HEK293 (cell line): ENCODE data around the gene AXDND1.
"Not testable (repeated sequence)": the region's sequence is repeated elsewhere in the genome, so short reads cannot be mapped to it uniquely, and the experiment has no call there.

Source experiments
- CTCF ChIA-PET: fragments of 350-600 bp; formaldehyde crosslinking; extraction: SDS; loops from one replicate; lab custom pipeline; 2021; ENCODE audit warnings: antibody characterized with exemption; lab: Yijun Ruan, JAX
- POLR2A ChIA-PET: fragments of 300-600 bp; formaldehyde crosslinking; extraction: SDS; loops from one replicate; lab custom pipeline; 2020; ENCODE audit warnings: antibody characterized with exemption, inconsistent platforms; lab: Yijun Ruan, JAX
- H3K27ac ChIP-seq: fragments of 200-500 bp; sonication (Bioruptor generic); 2 replicates; pipeline ENCODE4 v1.5.1; 2014; ENCODE audit warnings: low read depth, low read length, control low read depth, inconsistent platforms; ENCODE audit errors: extremely low read depth
- H3K36me3 ChIP-seq, 2 experiments: fragments of 200-500 bp in 1 of 2; sonication (Bioruptor generic) in 1 of 2; 1 replicate in 1 of 2; 2 replicates in 1 of 2; pipeline ENCODE4 v1.5.1; 2014 to 2017; ENCODE audit warnings: inconsistent platforms in 2 of 2, low read length in 2 of 2; ENCODE audit not compliant: control insufficient read depth in 2 of 2, insufficient read depth in 1 of 2
- H3K4me1 ChIP-seq: fragments of 200-500 bp; sonication (Bioruptor generic); 2 replicates; pipeline ENCODE4 v1.5.1; 2014; ENCODE audit warnings: mild to moderate bottlenecking, low read length, inconsistent platforms; ENCODE audit not compliant: control insufficient read depth, insufficient read depth
- H3K4me3 ChIP-seq: 2 replicates; pipeline ENCODE4 v1.5.1; 2011; ENCODE audit warnings: low read depth, mild to moderate bottlenecking, control low read depth, low read length, moderate library complexity
- H3K9me3 ChIP-seq: fragments of 200-500 bp; sonication (Bioruptor generic); 2 replicates; pipeline ENCODE4 v1.5.1; 2014; ENCODE audit warnings: low read depth, low read length, inconsistent platforms; ENCODE audit not compliant: control insufficient read depth, insufficient read depth
- HIC1 ChIP-seq: fragments of 450-650 bp; formaldehyde crosslinking; IDR thresholded peaks from 2 replicates; pipeline ENCODE4 v1.5.1; 2016; ENCODE audit warnings: missing biosample characterization, missing genetic modification characterization
- MEIS1 ChIP-seq: sonication (generic); formaldehyde crosslinking; IDR thresholded peaks from 2 replicates; pipeline ENCODE4 v1.8.1; 2022; ENCODE audit warnings: missing genetic modification reagents, mild to moderate bottlenecking, borderline replicate concordance
- PRDM1 ChIP-seq: fragments of 450-650 bp; formaldehyde crosslinking; IDR thresholded peaks from 2 replicates; pipeline ENCODE4; 2016; ENCODE audit warnings: missing biosample characterization, missing genetic modification characterization
- SETDB1 ChIP-seq: IDR thresholded peaks from one replicate; pipeline ENCODE4 v1.6.1; 2017; ENCODE audit warnings: mild to moderate bottlenecking, low read length, moderate library complexity, mixed read lengths; ENCODE audit not compliant: insufficient read length
- TCF7L2 ChIP-seq: IDR thresholded peaks from 2 replicates; pipeline ENCODE4 v1.6.1; 2011; ENCODE audit warnings: low read depth, mild to moderate bottlenecking, inconsistent platforms, low read length, moderate library complexity, borderline replicate concordance
- ZNF280D ChIP-seq: fragments of 450-650 bp; formaldehyde crosslinking; IDR thresholded peaks from 2 replicates; pipeline ENCODE4 v1.5.1; 2016; ENCODE audit warnings: missing biosample characterization, missing genetic modification characterization
- ZNF302 ChIP-seq: fragments of 450-650 bp; formaldehyde crosslinking; IDR thresholded peaks from 2 replicates; pipeline ENCODE4 v1.5.1; 2016; ENCODE audit warnings: missing biosample characterization, missing genetic modification characterization, low read depth
- ZNF366 ChIP-seq: fragments of 450-650 bp; formaldehyde crosslinking; conservative IDR thresholded peaks from 2 replicates; pipeline ENCODE4 v1.5.1; 2016; ENCODE audit warnings: missing biosample characterization, missing genetic modification characterization
- ZNF37A ChIP-seq: fragments of 450-650 bp; IDR thresholded peaks from 2 replicates; pipeline ENCODE4 v1.5.1; 2018; ENCODE audit warnings: missing biosample characterization, missing genetic modification characterization
- ZNF501 ChIP-seq: fragments of 450-650 bp; formaldehyde crosslinking; IDR thresholded peaks from 2 replicates; pipeline ENCODE4 v1.5.1; 2016; ENCODE audit warnings: missing biosample characterization, missing genetic modification characterization
- ZNF585B ChIP-seq: fragments of 450-650 bp; formaldehyde crosslinking; IDR thresholded peaks from 2 replicates; pipeline ENCODE4 v1.5.1; 2016; ENCODE audit warnings: missing biosample characterization, missing genetic modification characterization
- ZNF626 ChIP-seq: fragments of 450-650 bp; sonication (Bioruptor Pico); formaldehyde crosslinking; IDR thresholded peaks from 2 replicates; pipeline ENCODE4 v1.5.1; 2018; ENCODE audit warnings: missing biosample characterization, missing genetic modification characterization, inconsistent platforms
- ZNF707 ChIP-seq: fragments of 450-650 bp; formaldehyde crosslinking; IDR thresholded peaks from 2 replicates; pipeline ENCODE4 v1.5.1; 2016; ENCODE audit warnings: missing biosample characterization, missing genetic modification characterization
- ZNF776 ChIP-seq: fragments of 450-650 bp; formaldehyde crosslinking; IDR thresholded peaks from 2 replicates; pipeline ENCODE4 v1.5.0; 2017; ENCODE audit warnings: missing biosample characterization, missing genetic modification characterization, borderline replicate concordance

Gene AXDND1

GRCh38 chr1:179448437-179449149 is 82.8 kb downstream of the AXDND1 start (continued):
- TF ChIP-seq ZNF37A (tag by site-specific recombination) = no peak
- TF ChIP-seq, all 188 proteins: peak for 0

GRCh38 chr1:179459606-179460206 is 93.9 kb downstream of the AXDND1 start:
- TF ChIP-seq ZNF366 (tag by site-specific recombination) (peak; percentile 90), PRDM1 (peak; percentile 80)
- H3K27ac ChIP-seq, H3K4me3 ChIP-seq, CTCF ChIA-PET, POLR2A ChIA-PET, H3K36me3 ChIP-seq, H3K4me1 ChIP-seq, H3K9me3 ChIP-seq: not testable (repeated sequence)

- H3K9me3 ChIP-seq, H3K4me3 ChIP-seq, H3K36me3 ChIP-seq, H3K4me1 ChIP-seq, H3K27ac ChIP-seq, POLR2A ChIA-PET, CTCF ChIA-PET: not testable (repeated sequence)
These were observed 99.9 kb downstream of the AXDND1 start for GRCh38 chr1:179465661-179466060.

GRCh38 chr1:179474713-179475112 is 108.9 kb downstream of the AXDND1 start:
- H3K36me3 ChIP-seq = no peaks in the 10 kb centered on the region
- H3K9me3 ChIP-seq = no peaks in the 10 kb centered on the region; the same call in 1 of the 2 replicates
- peak; percentile 92 for TF ChIP-seq ZNF585B (tag by site-specific recombination)
- TF ChIP-seq ZNF302 (tag by site-specific recombination) = no peak
- TF ChIP-seq ZNF501 (tag by site-specific recombination) = no peak
- TF ChIP-seq TCF7L2 = no peak
- no peak overlapping the region for H3K4me3 ChIP-seq
- H3K27ac ChIP-seq = no peak overlapping the region
- ChIA-PET POLR2A (no interaction called here), CTCF (no interaction called here)
- no peaks in the 10 kb centered on the region for H3K4me1 ChIP-seq

GRCh38 chr1:179476484-179476883 is 110.7 kb downstream of the AXDND1 start:
- no peak overlapping the region for H3K27ac ChIP-seq
- ChIA-PET POLR2A (no interaction called here), CTCF (interaction anchor here (0.6 kb wide), 2 partner anchors 176 to 394 kb away, joined by 3 read pairs; no protein-coding TSS in a partner anchor)
- no peaks in the 10 kb centered on the region; the same call in 1 of the 2 replicates for H3K9me3 ChIP-seq
- H3K36me3 ChIP-seq = no peaks in the 10 kb centered on the region
- H3K4me1 ChIP-seq = no peaks in the 10 kb centered on the region
- TF ChIP-seq ZNF626 (tag by site-specific recombination) (peak; percentile 33; the same call in 1 of the 2 replicates), MEIS1 (CRISPR knock-in tag) (no peak), ZNF280D (0 out of 2 replicates have a peak, but pooled peaks have one; percentile 24), ZNF707 (tag by site-specific recombination) (no peak), ZNF776 (tag by site-specific recombination) (no peak), SETDB1 (peak; percentile 91), HIC1 (tag by site-specific recombination) (no peak)
- TF ChIP-seq, all 188 proteins: peak for 3
- no peak overlapping the region for H3K4me3 ChIP-seq
